ENCODE measurements around the gene BEGAIN.

DNA sequence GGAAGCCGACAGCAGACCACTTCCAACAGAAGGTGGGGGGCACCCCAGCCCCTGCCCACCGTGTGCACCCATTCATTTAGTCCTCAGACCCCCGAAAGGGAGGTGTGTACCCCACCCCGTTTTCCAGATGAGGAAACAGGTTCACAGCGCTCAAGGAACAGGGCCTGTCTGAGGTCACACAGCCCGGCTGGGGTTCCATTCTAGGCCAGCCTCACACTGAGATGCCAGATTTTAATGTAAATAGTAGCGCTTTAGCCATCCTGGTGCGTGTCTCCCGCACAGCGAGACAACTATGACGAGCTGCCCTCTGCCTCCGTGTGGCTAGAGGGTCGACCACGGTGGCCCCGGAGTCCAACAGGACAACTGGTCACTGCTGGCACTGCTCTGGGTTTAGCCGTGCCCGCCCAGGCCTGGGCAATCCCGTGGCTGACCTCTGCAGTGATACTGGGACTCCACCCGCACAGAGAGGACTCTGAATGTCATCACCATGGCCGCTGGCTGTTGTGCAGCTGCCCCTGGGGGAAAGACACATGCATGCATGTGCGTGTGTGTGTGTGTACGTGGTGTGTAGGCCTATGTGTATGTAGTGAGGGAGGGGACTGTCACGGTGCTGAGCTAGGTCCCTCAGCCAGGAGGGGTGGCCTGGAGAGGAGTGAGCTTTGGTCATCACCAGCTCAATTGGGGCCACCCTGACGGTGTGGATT is 31.6 kb downstream of the BEGAIN start:
- TF ChIP-seq, protein P1, sequence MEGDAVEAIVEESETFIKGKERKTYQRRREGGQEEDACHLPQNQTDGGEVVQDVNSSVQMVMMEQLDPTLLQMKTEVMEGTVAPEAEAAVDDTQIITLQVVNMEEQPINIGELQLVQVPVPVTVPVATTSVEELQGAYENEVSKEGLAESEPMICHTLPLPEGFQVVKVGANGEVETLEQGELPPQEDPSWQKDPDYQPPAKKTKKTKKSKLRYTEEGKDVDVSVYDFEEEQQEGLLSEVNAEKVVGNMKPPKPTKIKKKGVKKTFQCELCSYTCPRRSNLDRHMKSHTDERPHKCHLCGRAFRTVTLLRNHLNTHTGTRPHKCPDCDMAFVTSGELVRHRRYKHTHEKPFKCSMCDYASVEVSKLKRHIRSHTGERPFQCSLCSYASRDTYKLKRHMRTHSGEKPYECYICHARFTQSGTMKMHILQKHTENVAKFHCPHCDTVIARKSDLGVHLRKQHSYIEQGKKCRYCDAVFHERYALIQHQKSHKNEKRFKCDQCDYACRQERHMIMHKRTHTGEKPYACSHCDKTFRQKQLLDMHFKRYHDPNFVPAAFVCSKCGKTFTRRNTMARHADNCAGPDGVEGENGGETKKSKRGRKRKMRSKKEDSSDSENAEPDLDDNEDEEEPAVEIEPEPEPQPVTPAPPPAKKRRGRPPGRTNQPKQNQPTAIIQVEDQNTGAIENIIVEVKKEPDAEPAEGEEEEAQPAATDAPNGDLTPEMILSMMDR (conservative IDR thresholded peaks at IDR 0.05), result no peak
- TF ChIP-seq EZH2 (IDR thresholded peaks at IDR 0.05; ENCODE audit: low read depth), result no peak
